K562 (cell line): Measurements from ENCODE around the gene PCDHA5. TPM values are rescaled to one million over a fixed set of nuclear protein-coding genes. Genes with fewer than 3 reads are reported as not detected.

Experiments used
- ATAC-seq: fragments of 200-7000 bp; cut with Tn5 transposase; 3 replicates; pipeline ENCODE4 v1.9.1; 2020; ENCODE audit warnings: moderate library complexity
- BruUV-seq: library from RNA; stranded (reverse); fragments of 400-500 nt; replicated peaks from 2 replicates; lab custom pipeline; 2021; lab: Mats Ljungman, UMichigan
- CTCF ChIA-PET: fragments of 300-600 bp; formaldehyde crosslinking; extraction: SDS; loops from one replicate; lab custom pipeline; 2021; ENCODE audit warnings: low intra/inter-chr PET ratio; lab: Yijun Ruan, JAX
- POLR2A ChIA-PET: fragments of 300-600, 350-650 bp; sonication (Branson Sonifier 250); formaldehyde crosslinking; extraction: SDS; loops from one replicate; lab custom pipeline; 2021; ENCODE audit warnings: antibody characterized with exemption, inconsistent platforms; lab: Yijun Ruan, JAX
- DNase-seq, 4 experiments: peaks; one replicate each; pipeline versions ENCODE4 v3.0.0 to v3.0.0-alpha.2; 2011 to 2018; ENCODE audit warnings: low spot score in 3 of 4, mixed read lengths in 3 of 4; ENCODE audit errors: extremely low read depth in 1 of 4
- FAIRE-seq: peaks from 2 replicates; lab custom pipeline; 2011; peaks lifted over from hg19 to GRCh38; lab: Jason Lieb, UNC
- H2AFZ ChIP-seq: 2 replicates; pipeline ENCODE4 v1.6.0; 2011; ENCODE audit warnings: low read depth, low read length, control low read depth, inconsistent platforms
- H3K27ac ChIP-seq: fragments of 200-600 bp; 3 replicates; pipeline ENCODE4 v1.8.0; 2011; ENCODE audit warnings: low read depth, mild to moderate bottlenecking, control low read depth, inconsistent platforms, low read length, moderate library complexity, mixed read lengths; ENCODE audit errors: extremely low read depth
- H3K27me3 ChIP-seq, 2 experiments: fragments of 300-600 bp in 1 of 2; 2 replicates in 1 of 2; 3 replicates in 1 of 2; pipeline versions ENCODE4 v1.6.0 to v1.8.0; 2011; ENCODE audit warnings: inconsistent platforms in 2 of 2, low read length in 2 of 2, mild to moderate bottlenecking in 1 of 2, mixed read lengths in 1 of 2, moderate library complexity in 1 of 2; ENCODE audit not compliant: control insufficient read depth in 2 of 2, insufficient read depth in 2 of 2
- H3K36me3 ChIP-seq: fragments of 300-600 bp; 3 replicates; pipeline ENCODE4 v1.8.0; 2011; ENCODE audit warnings: mild to moderate bottlenecking, low read length, inconsistent platforms; ENCODE audit not compliant: control insufficient read depth, insufficient read depth
- H3K4me1 ChIP-seq, 2 experiments: fragments of 200-600 bp in 1 of 2; replicated peaks in 1 of 2; 2 replicates in 1 of 2; 3 replicates in 1 of 2; pipeline versions ENCODE4 v1.5.1 to v1.8.0; 2011; ENCODE audit warnings: inconsistent platforms in 2 of 2, low read length in 2 of 2, mild to moderate bottlenecking in 1 of 2, mixed read lengths in 1 of 2, moderate library complexity in 1 of 2; ENCODE audit not compliant: control insufficient read depth in 2 of 2, insufficient read depth in 2 of 2
- H3K4me2 ChIP-seq: 2 replicates; pipeline ENCODE4 v1.6.1; 2011; ENCODE audit warnings: low read length, control low read depth, inconsistent platforms, mixed read lengths; ENCODE audit not compliant: insufficient read depth
- H3K4me3 ChIP-seq: fragments of 200-600 bp; sonication (generic), shearing (Covaris generic); 2 replicates; pipeline ENCODE4 v1.5.1; 2016; ENCODE audit warnings: control low read depth, inconsistent platforms
- H3K79me2 ChIP-seq: fragments of 200-600 bp; 3 replicates; pipeline ENCODE4 v1.8.0; 2011; ENCODE audit warnings: low read length, inconsistent platforms; ENCODE audit not compliant: control insufficient read depth, insufficient read depth
- H3K9ac ChIP-seq, 2 experiments: 2 replicates each; pipeline versions ENCODE4 v1.6.0 to v1.6.1; 2011; ENCODE audit warnings: low read depth in 2 of 2, low read length in 2 of 2, control low read depth in 1 of 2, inconsistent platforms in 1 of 2, mild to moderate bottlenecking in 1 of 2, mixed read lengths in 1 of 2; ENCODE audit not compliant: insufficient read depth in 1 of 2
- H3K9me1 ChIP-seq: one replicate; pipeline ENCODE4 v1.6.0; 2011; ENCODE audit warnings: inconsistent platforms, mild to moderate bottlenecking, low read length, moderate library complexity; ENCODE audit not compliant: control insufficient read depth, insufficient read depth
- H3K9me3 ChIP-seq: replicated peaks from 2 replicates; pipeline ENCODE4 v1.5.1; 2011; ENCODE audit warnings: low read depth, low read length, inconsistent platforms; ENCODE audit not compliant: control insufficient read depth, insufficient read depth
- H4K20me1 ChIP-seq: replicated peaks from 2 replicates; pipeline ENCODE4 v1.6.1; 2011; ENCODE audit warnings: low read length, inconsistent platforms, mixed read lengths; ENCODE audit not compliant: control insufficient read depth, insufficient read depth
- AFF1 ChIP-seq, 2 experiments: fragments of 450-650 bp; IDR thresholded peaks; 2 replicates each; pipeline ENCODE4 v1.6.1; 2018; ENCODE audit warnings: mild to moderate bottlenecking in 2 of 2, low read depth in 1 of 2; ENCODE audit not compliant: partially characterized antibody in 2 of 2
- CAMTA2 ChIP-seq: fragments of 250-450 bp; sonication (Bioruptor Pico); conservative IDR thresholded peaks from 2 replicates; pipeline ENCODE4 v1.5.1; 2022
- CBX2 ChIP-seq: fragments of 200-600 bp; sonication (generic); IDR thresholded peaks from one replicate; pipeline ENCODE4 v1.6.1; 2012; ENCODE audit warnings: mild to moderate bottlenecking, low read length, inconsistent platforms; ENCODE audit not compliant: insufficient read depth, poor library complexity, severe bottlenecking
- DMBX1 ChIP-seq: fragments of 250-450 bp; sonication (Bioruptor Pico); IDR thresholded peaks from 2 replicates; pipeline ENCODE4 v1.8.0; 2022; ENCODE audit warnings: inconsistent platforms, mild to moderate bottlenecking, moderate library complexity, borderline replicate concordance
- JUN ChIP-seq, 2 experiments: sonication (generic) in 1 of 2; formaldehyde crosslinking in 1 of 2; IDR thresholded peaks; 2 replicates each; pipeline versions ENCODE4 v1.6.1 to v1.8.0; 2012 to 2022; ENCODE audit warnings: borderline replicate concordance in 2 of 2, mild to moderate bottlenecking in 2 of 2, improper control_type of control experiment in 1 of 2, low read depth in 1 of 2, low read length in 1 of 2, missing genetic modification reagents in 1 of 2
- JUNB ChIP-seq: fragments of 450-650 bp; formaldehyde crosslinking; conservative IDR thresholded peaks from 2 replicates; pipeline ENCODE4 v1.4.0; 2020; ENCODE audit warnings: mild to moderate bottlenecking
- NCOA1 ChIP-seq: fragments of 450-650 bp; IDR thresholded peaks from 2 replicates; pipeline ENCODE4 v1.6.1; 2016; ENCODE audit warnings: low read depth
- SRSF7 ChIP-seq: fragments of 200-400 bp; formaldehyde crosslinking; optimal IDR thresholded peaks from 2 replicates; pipeline ENCODE3; 2017; ENCODE audit warnings: mild to moderate bottlenecking, low read depth, low read length
- TFAP4 ChIP-seq: sonication (generic); formaldehyde crosslinking; IDR thresholded peaks from 2 replicates; pipeline ENCODE4 v1.8.0; 2022; ENCODE audit warnings: missing genetic modification reagents, mild to moderate bottlenecking, moderate library complexity, borderline replicate concordance
- ZEB2 ChIP-seq: fragments of 450-650 bp; IDR thresholded peaks from 2 replicates; pipeline ENCODE4 v1.6.1; 2016
- ZNF121 ChIP-seq: sonication (generic); formaldehyde crosslinking; conservative IDR thresholded peaks from 2 replicates; pipeline ENCODE4 v1.8.0; 2022; ENCODE audit warnings: missing genetic modification reagents
- ZNF696 ChIP-seq: fragments of 250-450 bp; sonication (Bioruptor Pico); conservative IDR thresholded peaks from 2 replicates; pipeline ENCODE4 v1.4.0; 2020; ENCODE audit warnings: mild to moderate bottlenecking, moderate library complexity
- ZNF764 ChIP-seq: fragments of 250-450 bp; sonication (Bioruptor Pico); IDR thresholded peaks from 2 replicates; pipeline ENCODE4 v1.4.0; 2020; ENCODE audit warnings: low read depth, mild to moderate bottlenecking, moderate library complexity
- WGBS: fragments of 100-300 bp; shearing (Covaris generic); methylation state at CpG from one replicate; pipeline ENCODE4 v1.1.6; 2016; ENCODE audit warnings: low coverage, mixed read lengths; ENCODE audit not compliant: insufficient coverage; ENCODE audit errors: missing lambda C conversion rate; 5-methylcytosine and 5-hydroxymethylcytosine counted together
- in situ Hi-C: fragments of 300-500 bp; cut with MboI; formaldehyde crosslinking; loops from 4 replicates; pipeline ENCODE4 v1.15.0; 2018; ENCODE audit warnings: inconsistent platforms, mixed read lengths
- intact Hi-C: fragments of 100-400 bp; cut with micrococcal nuclease; formaldehyde crosslinking; loops from 2 replicates; pipeline ENCODE4 v1.14.2; 2022
- polyA plus RNA-seq, 8 experiments: library from polyadenylated mRNA; depleted of rRNA in 4 of 8; stranded (reverse) in 5 of 8; unstranded in 3 of 8; fragments of >200 nt; fragmentation: Nextera tagmentation in 2 of 8; fragmentation: Illumina TruSeq in 1 of 8; extraction: Ambion mirVana in 2 of 8; extraction: Trizol in 1 of 8; gene quantifications; 2 replicates each; pipeline versions ENCODE4 v1.2.1 to v1.2.3, GENCODE V29; 2011 to 2014; ENCODE audit warnings: inconsistent platforms in 1 of 8, missing spikeins in 1 of 8
- total RNA-seq, 7 experiments: library from RNA; depleted of rRNA in 6 of 7; stranded (reverse); fragments of >200 nt in 6 of 7; fragmentation: Illumina TruSeq in 2 of 7; extraction: Trizol in 2 of 7; gene quantifications; 2 replicates each; pipeline versions ENCODE4 v1.2.1 to v1.2.3, GENCODE V29; 2011 to 2021; ENCODE audit warnings: low replicate concordance in 1 of 7

Gene PCDHA5
- total and polyA plus RNA-seq, 9 of the 15 experiments (the other 6 are each of a cell fraction or from before 2014, with no cell fraction given) = not detected

- Histone ChIP-seq H3K9me3 (no peaks in the 10 kb centered on the region; the same call in 1 of the 2 replicates), H4K20me1 (no peaks in the 10 kb centered on the region), H3K27ac (no peak overlapping the region), H3K36me3 (no peaks in the 10 kb centered on the region), H3K4me2 (no peak overlapping the region), H3K4me1 (peaks cover 0 to 17% of the 10 kb centered on the region in 2 experiments; a peak in 2 of 5 replicates), H3K79me2 (no peaks in the 10 kb centered on the region), H3K27me3 (no peaks in the 10 kb centered on the region), H3K9ac (no peak overlapping the region), H3K4me3 (no peak overlapping the region), H3K9me1 (no peaks in the 10 kb centered on the region), H2AFZ (no peak overlapping the region)
- DNase-seq = no peak
- no TSS peak for BruUV-seq
- in situ Hi-C loops (no loop called here), intact Hi-C loops (no loop called here)
- no peak for ATAC-seq
- CTCF ChIA-PET = no interaction called here
- WGBS = 20% methylated on average over 38 of the region's 38 CpGs
- FAIRE-seq = no peak
- POLR2A ChIA-PET = no interaction called here
- TF ChIP-seq NCOA1 = no peak
- TF ChIP-seq TFAP4 (CRISPR knock-in tag) = no peak
- TF ChIP-seq JUNB (CRISPR knock-in tag) = no peak
- TF ChIP-seq CBX2 = no peak
- TF ChIP-seq ZEB2 = no peak
- TF ChIP-seq SRSF7 = no peak
- TF ChIP-seq CAMTA2 (CRISPR knock-in tag) = no peak
- no peak for TF ChIP-seq ZNF121 (CRISPR knock-in tag)
- TF ChIP-seq AFF1 (IDR thresholded peaks at IDR 0.05; ENCODE audit: low read depth in 1 of 2, partially characterized antibody in 2 of 2) = no peak
- TF ChIP-seq DMBX1 (CRISPR knock-in tag) = no peak
- TF ChIP-seq ZNF696 (CRISPR knock-in tag) = no peak
- no peak for TF ChIP-seq ZNF764
- TF ChIP-seq JUN (IDR thresholded peaks at IDR 0.05; ENCODE audit: borderline replicate concordance, low read depth, low read length) = no peak
- TF ChIP-seq JUN (CRISPR knock-in tag; IDR thresholded peaks at IDR 0.05; ENCODE audit: borderline replicate concordance) = no peak
Observed at GRCh38 chr5:140823475-140823874, 2.1 kb downstream of the PCDHA5 start.
